HepG2 (cell line): ENCODE results near the gene IRF2. TPM values are rescaled to one million over a fixed set of nuclear protein-coding genes. Genes with fewer than 3 reads are reported as not detected.
A peak's percentile ranks its signal among the peaks of the same experiment; 100 is the strongest.

ENCODE experiments used
- BCL6 ChIP-seq: IDR thresholded peaks from 2 replicates; pipeline ENCODE4 v1.6.1; 2016; ENCODE audit warnings: missing genetic modification reagents, missing compliant biosample characterization
- BRD4 ChIP-seq: sonication (generic); formaldehyde crosslinking; IDR thresholded peaks from 2 replicates; pipeline ENCODE4 v1.4.0; 2020; ENCODE audit warnings: missing genetic modification reagents
- CCDC6 ChIP-seq: sonication (generic); formaldehyde crosslinking; IDR thresholded peaks from 2 replicates; pipeline ENCODE4 v1.8.1; 2022; ENCODE audit warnings: mild to moderate bottlenecking, missing genetic modification reagents, moderate library complexity
- CREB1 ChIP-seq, 2 experiments: fragments of 450-650 bp in 1 of 2; IDR thresholded peaks; 2 replicates each; pipeline ENCODE4 v1.6.1; 2016 to 2017; ENCODE audit warnings: control low read depth in 1 of 2, mild to moderate bottlenecking in 1 of 2, missing compliant biosample characterization in 1 of 2, missing genetic modification characterization in 1 of 2
- JDP2 ChIP-seq: sonication (generic); formaldehyde crosslinking; IDR thresholded peaks from 2 replicates; pipeline ENCODE4 v1.8.1; 2022; ENCODE audit warnings: missing genetic modification reagents, borderline replicate concordance
- JUNB ChIP-seq: sonication (generic); formaldehyde crosslinking; IDR thresholded peaks from 2 replicates; pipeline ENCODE4 v1.8.0; 2022; ENCODE audit warnings: missing genetic modification reagents, mild to moderate bottlenecking, borderline replicate concordance
- KAT8 ChIP-seq: IDR thresholded peaks from 2 replicates; pipeline ENCODE4 v1.6.1; 2016; ENCODE audit warnings: missing genetic modification reagents, missing compliant biosample characterization
- KLF13 ChIP-seq: sonication (generic); formaldehyde crosslinking; IDR thresholded peaks from 2 replicates; pipeline ENCODE4 v1.4.0; 2020; ENCODE audit warnings: mild to moderate bottlenecking, missing genetic modification reagents
- PHF21A ChIP-seq: sonication (generic); formaldehyde crosslinking; IDR thresholded peaks from 2 replicates; pipeline ENCODE4 v1.5.0; 2020; ENCODE audit warnings: mild to moderate bottlenecking, missing genetic modification reagents
- SIX4 ChIP-seq: sonication (generic); formaldehyde crosslinking; IDR thresholded peaks from 2 replicates; pipeline ENCODE4 v1.4.0; 2020; ENCODE audit warnings: missing genetic modification reagents
- SP5 ChIP-seq: IDR thresholded peaks from 2 replicates; pipeline ENCODE4 v1.6.1; 2016; ENCODE audit warnings: low read depth, borderline replicate concordance
- ZBTB37 ChIP-seq: sonication (generic); formaldehyde crosslinking; IDR thresholded peaks from 2 replicates; pipeline ENCODE4 v1.4.0; 2020; ENCODE audit warnings: mild to moderate bottlenecking, missing genetic modification reagents
- ZBTB38 ChIP-seq: sonication (generic); formaldehyde crosslinking; IDR thresholded peaks from 2 replicates; pipeline ENCODE4 v1.5.1; 2020; ENCODE audit warnings: mild to moderate bottlenecking, missing genetic modification reagents
- ZNF142 ChIP-seq: sonication (generic); formaldehyde crosslinking; IDR thresholded peaks from 2 replicates; pipeline ENCODE4 v1.4.0; 2020; ENCODE audit warnings: missing genetic modification reagents
- ZNF17 ChIP-seq: sonication (generic); formaldehyde crosslinking; IDR thresholded peaks from 2 replicates; pipeline ENCODE4 v1.5.0; 2020; ENCODE audit warnings: mild to moderate bottlenecking, missing genetic modification reagents
- ZNF264 ChIP-seq: sonication (generic); formaldehyde crosslinking; IDR thresholded peaks from 2 replicates; pipeline ENCODE4 v1.4.0; 2020; ENCODE audit warnings: missing genetic modification reagents
- ZNF276 ChIP-seq: sonication (generic); formaldehyde crosslinking; IDR thresholded peaks from 2 replicates; pipeline ENCODE4 v1.4.0; 2020; ENCODE audit warnings: mild to moderate bottlenecking, low read depth, missing genetic modification reagents
- ZNF343 ChIP-seq: sonication (generic); formaldehyde crosslinking; IDR thresholded peaks from 2 replicates; pipeline ENCODE4 v1.4.0; 2020; ENCODE audit warnings: mild to moderate bottlenecking, missing genetic modification reagents
- ZNF841 ChIP-seq: sonication (generic); formaldehyde crosslinking; IDR thresholded peaks from 2 replicates; pipeline ENCODE4 v1.8.1; 2023; ENCODE audit warnings: missing genetic modification reagents, borderline replicate concordance
- polyA plus RNA-seq, 8 experiments: library from polyadenylated mRNA; depleted of rRNA in 3 of 8; stranded (reverse) in 7 of 8; unstranded in 1 of 8; fragments of >200 nt; fragmentation: Illumina TruSeq in 4 of 8; extraction: Trizol in 4 of 8; gene quantifications; 2 replicates each; pipeline versions ENCODE4 v1.2.1 to v1.2.3, GENCODE V29; 2011 to 2016; ENCODE audit warnings: low read depth in 4 of 8, missing spikeins in 1 of 8, mixed read lengths in 1 of 8; ENCODE audit not compliant: insufficient read depth in 1 of 8
- total RNA-seq, 5 experiments: library from RNA; depleted of rRNA; stranded (reverse); fragments of >200 nt; fragmentation: Illumina TruSeq; extraction: Trizol; gene quantifications; 2 replicates each; pipeline ENCODE4 v1.2.3, GENCODE V29; 2016; ENCODE audit warnings: low read depth in 1 of 5

The IRF2 gene
- total and polyA plus RNA-seq, 2 of the 13 experiments (the other 11 are each of a cell fraction or from before 2014, with no cell fraction given) = 15.5 to 28.8 TPM

GRCh38 chr4:184347251-184348239 lies 126.8 kb downstream of the IRF2 start (continued):
- peak; percentile 53; the same call in 1 of the 2 replicates for TF ChIP-seq ZNF142 (CRISPR knock-in tag)
- no peak for TF ChIP-seq ZNF343
- TF ChIP-seq ZNF276 = no peak
- TF ChIP-seq JUNB = no peak
- TF ChIP-seq SIX4 (CRISPR knock-in tag) = peak; percentile 82
- no peak for TF ChIP-seq KLF13
- TF ChIP-seq ZBTB37 (CRISPR knock-in tag) = no peak
- TF ChIP-seq BRD4 (CRISPR knock-in tag) = no peak; the same call in 1 of the 2 replicates
- no peak for TF ChIP-seq KAT8 (CRISPR knock-in tag)
- TF ChIP-seq PHF21A (CRISPR knock-in tag) = no peak
- TF ChIP-seq ZNF17 (CRISPR knock-in tag) = no peak
- TF ChIP-seq BCL6 = no peak
- no peak for TF ChIP-seq SP5 (CRISPR knock-in tag)
- TF ChIP-seq ZBTB38 (CRISPR knock-in tag) = peak; percentile 97
- TF ChIP-seq ZNF841 (CRISPR knock-in tag) = no peak
- TF ChIP-seq CREB1 (IDR thresholded peaks at IDR 0.05) = no peak
- TF ChIP-seq CREB1 (CRISPR knock-in tag; IDR thresholded peaks at IDR 0.05) = no peak
- no peak for TF ChIP-seq ZNF264 (CRISPR knock-in tag)
- no peak for TF ChIP-seq CCDC6
- no peak for TF ChIP-seq JDP2
